Smooth muscle cell (in vitro differentiated cells): ENCODE measurements around the gene HCK. TPM values are rescaled to one million over a fixed set of nuclear protein-coding genes. Genes with fewer than 3 reads are reported as not detected.
"Not testable (repeated sequence)": the region's sequence is repeated elsewhere in the genome, so short reads cannot be mapped to it uniquely, and the experiment has no call there.

Experiments
- DNase-seq: peaks from one replicate; lab custom pipeline; 2025; ENCODE audit not compliant: unreplicated experiment; lab: John Stamatoyannopoulos, UW
- H2AFZ ChIP-seq: fragments of 200-600 bp; sonication (generic); 2 replicates; pipeline ENCODE4 v1.6.0; 2016; ENCODE audit warnings: antibody characterized with exemption, low read depth, mild to moderate bottlenecking
- H3F3A ChIP-seq: fragments of 200-600 bp; sonication (generic); 2 replicates; pipeline ENCODE4 v1.6.0; 2017; ENCODE audit warnings: antibody characterized with exemption, low read depth
- H3K27ac ChIP-seq: fragments of 200-600 bp; sonication (generic); 2 replicates; pipeline ENCODE4 v1.5.1; 2016; ENCODE audit warnings: low read depth, mild to moderate bottlenecking
- H3K27me3 ChIP-seq: fragments of 200-600 bp; sonication (generic); 2 replicates; pipeline ENCODE4 v1.6.1; 2016; ENCODE audit warnings: low read depth, mild to moderate bottlenecking
- H3K36me3 ChIP-seq: fragments of 200-600 bp; sonication (generic); 2 replicates; pipeline ENCODE4 v1.5.1; 2016; ENCODE audit warnings: low read depth
- H3K4me1 ChIP-seq: fragments of 200-600 bp; sonication (generic); 2 replicates; pipeline ENCODE4 v1.5.1; 2016; ENCODE audit warnings: low read depth
- H3K4me2 ChIP-seq: fragments of 200-600 bp; sonication (generic); 2 replicates; pipeline ENCODE4 v1.6.0; 2016; ENCODE audit warnings: mild to moderate bottlenecking
- H3K4me3 ChIP-seq: fragments of 200-600 bp; sonication (generic); 2 replicates; pipeline ENCODE4 v1.5.1; 2016; ENCODE audit warnings: mild to moderate bottlenecking
- H3K79me2 ChIP-seq: fragments of 200-600 bp; sonication (generic); 2 replicates; pipeline ENCODE4 v1.6.0; 2016; ENCODE audit warnings: low read depth, mild to moderate bottlenecking
- H3K9ac ChIP-seq: fragments of 200-600 bp; sonication (generic); 2 replicates; pipeline ENCODE4 v1.6.0; 2016; ENCODE audit warnings: low read depth
- H3K9me3 ChIP-seq: fragments of 200-600 bp; sonication (generic); replicated peaks from 2 replicates; pipeline ENCODE4 v1.5.1; 2016; ENCODE audit warnings: low read depth
- H4K20me1 ChIP-seq: fragments of 200-600 bp; sonication (generic); 2 replicates; pipeline ENCODE4 v1.6.0; 2016; ENCODE audit warnings: low read depth
- WGBS: methylation state at CpG from one replicate; pipeline ENCODE4 v1.1.7; 2016; ENCODE audit warnings: low lambda C conversion rate; 5-methylcytosine and 5-hydroxymethylcytosine counted together
- polyA plus RNA-seq: library from polyadenylated mRNA; unstranded; fragments of >200 nt; fragmentation: Nextera tagmentation; extraction: Ambion mirVana; gene quantifications from 2 replicates; pipeline ENCODE4 v1.2.1, GENCODE V29; 2016
- total RNA-seq: library from RNA; depleted of rRNA; stranded (reverse); fragments of >200 nt; gene quantifications from 2 replicates; pipeline ENCODE4 v1.2.3, GENCODE V29; 2014
- TF ChIP-seq, protein P1 (sequence below): fragments of 200-600 bp; sonication (generic); IDR thresholded peaks from 2 replicates; pipeline ENCODE4 v1.5.1; 2017; ENCODE audit warnings: borderline replicate concordance, mild to moderate bottlenecking, antibody characterized with exemption; ENCODE audit not compliant: insufficient read depth, poor library complexity, severe bottlenecking

HCK gene
- total and polyA plus RNA-seq, 2 experiments from 2014 or later: 2.0 to 2.4 TPM

DNA sequence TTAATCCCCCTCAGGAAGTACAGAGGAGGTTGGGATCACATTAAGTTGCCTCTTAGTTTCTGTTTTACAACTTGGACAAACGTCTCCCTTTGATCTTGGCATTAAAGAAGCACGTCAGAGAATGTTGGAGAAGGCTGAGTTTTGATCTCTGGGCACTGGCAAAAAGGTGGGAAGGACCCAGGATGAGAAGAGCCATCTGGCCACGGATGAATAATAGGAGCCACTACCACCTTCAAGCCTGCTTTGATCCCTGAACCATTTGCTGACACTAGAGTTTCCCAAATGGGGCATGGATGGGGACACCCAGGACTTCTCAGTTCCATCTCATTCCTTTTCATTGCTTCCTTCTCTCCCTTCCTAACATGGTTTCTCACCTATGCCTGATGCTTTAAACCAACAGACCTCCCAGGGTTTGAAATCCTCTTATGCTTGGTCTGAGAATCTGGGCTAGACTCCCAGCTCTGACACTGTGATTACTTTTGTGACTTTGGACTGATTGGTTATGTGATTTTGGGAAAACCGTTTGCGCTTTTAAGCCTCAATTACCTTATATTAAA, 63.2 kb downstream of the HCK start:
- no peak for DNase-seq
- Histone ChIP-seq H3F3A (peaks cover 10% of the 10 kb centered on the region), H3K4me1 (peaks cover 12% of the 10 kb centered on the region), H3K4me3 (no peak overlapping the region), H2AFZ (no peak overlapping the region), H4K20me1 (peaks cover 91% of the 10 kb centered on the region), H3K9me3 (no peaks in the 10 kb centered on the region), H3K79me2 (peaks cover 100% of the 10 kb centered on the region), H3K27ac (peak overlapping the region; percentile 12), H3K4me2 (no peak overlapping the region), H3K27me3 (no peaks in the 10 kb centered on the region), H3K36me3 (no peaks in the 10 kb centered on the region), H3K9ac (no peak overlapping the region)
- TF ChIP-seq, protein P1, sequence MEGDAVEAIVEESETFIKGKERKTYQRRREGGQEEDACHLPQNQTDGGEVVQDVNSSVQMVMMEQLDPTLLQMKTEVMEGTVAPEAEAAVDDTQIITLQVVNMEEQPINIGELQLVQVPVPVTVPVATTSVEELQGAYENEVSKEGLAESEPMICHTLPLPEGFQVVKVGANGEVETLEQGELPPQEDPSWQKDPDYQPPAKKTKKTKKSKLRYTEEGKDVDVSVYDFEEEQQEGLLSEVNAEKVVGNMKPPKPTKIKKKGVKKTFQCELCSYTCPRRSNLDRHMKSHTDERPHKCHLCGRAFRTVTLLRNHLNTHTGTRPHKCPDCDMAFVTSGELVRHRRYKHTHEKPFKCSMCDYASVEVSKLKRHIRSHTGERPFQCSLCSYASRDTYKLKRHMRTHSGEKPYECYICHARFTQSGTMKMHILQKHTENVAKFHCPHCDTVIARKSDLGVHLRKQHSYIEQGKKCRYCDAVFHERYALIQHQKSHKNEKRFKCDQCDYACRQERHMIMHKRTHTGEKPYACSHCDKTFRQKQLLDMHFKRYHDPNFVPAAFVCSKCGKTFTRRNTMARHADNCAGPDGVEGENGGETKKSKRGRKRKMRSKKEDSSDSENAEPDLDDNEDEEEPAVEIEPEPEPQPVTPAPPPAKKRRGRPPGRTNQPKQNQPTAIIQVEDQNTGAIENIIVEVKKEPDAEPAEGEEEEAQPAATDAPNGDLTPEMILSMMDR: no peak
- WGBS: 71% methylated on average over 5 of the region's 5 CpGs

DNA sequence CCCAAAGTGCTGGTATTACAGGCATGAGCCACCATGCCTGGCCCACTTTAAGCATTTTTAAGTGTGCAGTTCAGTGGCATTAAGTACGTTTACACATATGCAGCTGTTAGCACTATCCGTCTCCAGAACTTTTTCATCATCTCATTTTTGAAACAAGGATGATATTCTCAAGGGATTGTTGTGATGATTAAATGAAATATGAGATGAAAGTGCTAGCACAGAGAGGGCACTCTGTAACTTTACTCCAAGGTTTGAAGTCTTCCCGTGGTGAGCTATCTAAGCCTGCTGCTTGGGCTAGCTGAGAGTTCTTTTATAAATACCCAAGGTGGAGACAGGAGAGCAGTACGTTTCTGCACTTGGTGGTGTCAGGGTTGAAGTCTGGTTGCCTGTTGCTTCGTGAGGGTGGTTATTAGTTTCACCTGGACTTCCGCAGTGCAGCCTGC, 64.1 kb downstream of the HCK start:
- 86% methylated on average over 6 of the region's 6 CpGs for WGBS
- TF ChIP-seq, protein P1: no peak
- no peaks in the 10 kb centered on the region for H3K27me3 ChIP-seq
- no peak overlapping the region for H3K4me2 ChIP-seq
- no peak for DNase-seq
- H3K4me3 ChIP-seq: no peak overlapping the region
- H3K4me1 ChIP-seq: peaks cover 10% of the 10 kb centered on the region
- H4K20me1 ChIP-seq: peaks cover 97% of the 10 kb centered on the region
- no peak overlapping the region for H3K27ac ChIP-seq
- H2AFZ ChIP-seq: no peak overlapping the region
- peaks cover 100% of the 10 kb centered on the region for H3K79me2 ChIP-seq
- no peak overlapping the region for H3K9ac ChIP-seq
- H3K9me3 ChIP-seq: no peaks in the 10 kb centered on the region
- no peaks in the 10 kb centered on the region for H3K36me3 ChIP-seq
- peaks cover 10% of the 10 kb centered on the region for H3F3A ChIP-seq

DNA sequence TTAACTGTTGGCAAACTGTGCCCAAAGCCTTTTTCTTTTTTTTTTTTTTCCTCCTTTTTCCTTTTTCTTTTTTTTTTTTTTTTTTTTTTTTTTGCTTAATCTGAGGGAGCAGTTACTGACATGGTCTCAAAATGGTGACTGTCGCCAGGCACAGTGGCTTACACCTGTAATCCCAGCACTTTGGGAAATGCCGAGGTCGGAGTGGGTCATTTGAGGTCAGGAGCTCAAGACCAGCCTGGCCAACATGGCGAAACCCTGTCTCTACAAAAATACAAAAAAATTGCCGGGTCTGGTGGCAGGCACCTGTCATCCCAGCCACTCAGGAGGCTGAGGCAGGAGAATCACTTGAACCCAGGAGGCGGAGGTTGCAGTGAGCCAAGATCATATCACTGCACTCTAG, 64.8 kb downstream of the HCK start:
- not testable (repeated sequence) for H2AFZ ChIP-seq, H3K9ac ChIP-seq, H3K9me3 ChIP-seq, H3K4me3 ChIP-seq, H3K4me2 ChIP-seq, H3K36me3 ChIP-seq, H3K4me1 ChIP-seq, H3K27ac ChIP-seq, DNase-seq, H3K27me3 ChIP-seq
- H3F3A ChIP-seq: peaks cover 10% of the 10 kb centered on the region
- WGBS: 96% methylated on average over 6 of the region's 6 CpGs
- H3K79me2 ChIP-seq: peaks cover 93% of the 10 kb centered on the region
- peaks cover 91% of the 10 kb centered on the region for H4K20me1 ChIP-seq

DNA sequence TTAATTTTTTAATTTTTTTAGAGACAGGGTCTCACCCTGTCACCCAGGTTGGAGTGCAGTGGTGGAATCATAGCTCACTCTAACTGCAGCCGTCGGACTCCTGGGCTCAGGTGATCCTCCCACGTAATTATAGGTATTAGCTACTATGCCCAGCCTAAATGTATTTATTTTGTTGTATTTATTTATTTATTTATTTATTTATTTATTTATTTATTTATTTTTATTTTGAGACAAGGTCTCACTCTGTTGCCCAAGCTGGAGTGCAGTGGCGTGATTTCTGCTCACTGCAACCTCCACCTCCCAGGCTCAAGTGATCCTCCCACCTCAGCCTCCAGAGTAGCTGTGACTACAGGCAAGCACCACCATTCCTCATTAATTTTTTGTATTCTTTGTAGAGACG, 66.4 kb downstream of the HCK start:
- 94% methylated on average over 5 of the region's 5 CpGs for WGBS
- peaks cover 76% of the 10 kb centered on the region for H3K79me2 ChIP-seq
- not testable (repeated sequence) for H3K9me3 ChIP-seq, H2AFZ ChIP-seq, H3K9ac ChIP-seq, H3K27ac ChIP-seq, H3K36me3 ChIP-seq, DNase-seq, H3K4me2 ChIP-seq, H3K4me1 ChIP-seq, H3K27me3 ChIP-seq, H3K4me3 ChIP-seq
- H4K20me1 ChIP-seq: peaks cover 80% of the 10 kb centered on the region
- H3F3A ChIP-seq: peaks cover 10% of the 10 kb centered on the region

DNA sequence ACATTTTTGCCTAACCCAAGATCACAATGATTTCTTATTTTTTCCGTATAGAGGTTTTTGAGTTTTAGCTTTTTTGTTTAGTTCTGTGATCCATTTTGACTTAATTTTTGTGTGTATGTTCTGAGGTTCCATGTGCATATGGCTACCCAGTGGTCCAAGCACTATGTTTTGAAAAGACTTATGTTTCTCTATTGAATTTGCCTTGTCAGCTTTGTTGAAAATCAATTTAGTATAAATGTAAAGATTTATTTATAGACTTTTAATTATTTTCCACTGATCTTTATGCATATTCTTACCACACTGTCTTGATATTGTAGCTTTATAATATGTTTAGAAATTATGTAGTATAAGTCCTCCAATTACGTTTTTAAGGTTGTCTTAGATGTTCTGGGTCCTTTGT, 67.7 kb downstream of the HCK start:
- no peak overlapping the region for H3K27ac ChIP-seq
- H3K27me3 ChIP-seq: no peaks in the 10 kb centered on the region
- H3K36me3 ChIP-seq: no peaks in the 10 kb centered on the region
- no peak overlapping the region for H2AFZ ChIP-seq
- H3K9me3 ChIP-seq: no peaks in the 10 kb centered on the region
- H3K79me2 ChIP-seq: peaks cover 69% of the 10 kb centered on the region
- no peak overlapping the region for H3K4me3 ChIP-seq
- TF ChIP-seq, protein P1: no peak
- peaks cover 8% of the 10 kb centered on the region for H3F3A ChIP-seq
- H3K9ac ChIP-seq: no peak overlapping the region
- no peak overlapping the region for H3K4me2 ChIP-seq
- 96% methylated on average over 2 of the region's 2 CpGs for WGBS
- peaks cover 80% of the 10 kb centered on the region for H4K20me1 ChIP-seq
- no peak for DNase-seq
- peaks cover 6% of the 10 kb centered on the region for H3K4me1 ChIP-seq

DNA sequence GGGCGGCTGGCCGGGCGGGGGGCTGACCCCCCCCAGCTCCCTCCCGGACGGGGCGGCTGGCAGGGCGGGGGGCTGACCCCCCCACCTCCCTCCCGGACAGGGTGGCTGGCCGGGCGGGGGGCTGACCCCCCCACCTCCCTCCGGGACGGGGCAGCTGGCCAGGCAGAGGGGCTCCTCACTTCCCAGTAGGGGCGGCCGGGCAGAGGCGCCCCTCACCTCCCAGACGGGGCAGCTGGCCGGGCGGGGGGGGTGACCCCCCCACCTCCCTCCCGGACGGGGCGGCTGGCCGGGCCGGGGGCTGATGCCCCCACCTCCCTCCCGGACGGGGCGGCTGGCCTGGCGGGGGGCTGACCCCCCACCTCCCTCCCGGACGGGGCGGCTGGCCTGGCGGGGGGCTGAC, 69.9 kb downstream of the HCK start:
- peaks cover 80% of the 10 kb centered on the region for H4K20me1 ChIP-seq
- H3K9me3 ChIP-seq, H3K27me3 ChIP-seq, H3K4me1 ChIP-seq, H3K27ac ChIP-seq, H3K4me2 ChIP-seq, H3K9ac ChIP-seq, H3F3A ChIP-seq, H3K36me3 ChIP-seq, H2AFZ ChIP-seq, DNase-seq, H3K4me3 ChIP-seq: not testable (repeated sequence)
- peaks cover 61% of the 10 kb centered on the region for H3K79me2 ChIP-seq
- WGBS: no CpG with 5 or more reads among the region's 31 CpGs
